Endothelial cell of hepatic sinusoid (primary cell): Measurements from ENCODE around the gene ASTL.
"Not testable (repeated sequence)": the region's sequence is repeated elsewhere in the genome, so short reads cannot be mapped to it uniquely, and the experiment has no call there.

Source experiments
- in situ Hi-C: cut with HindIII; loops from 2 replicates; pipeline ENCODE4 v1.10.0; 2017; ENCODE audit warnings: low sequenced_read_pairs

ASTL gene

GRCh38 chr2:96146881-96147592, 8.7 kb upstream of the ASTL start:
- in situ Hi-C loops: no loop called here

- in situ Hi-C loops: no loop called here
Measured at GRCh38 chr2:96146153-96146880, 8.0 kb upstream of the ASTL start.

DNA sequence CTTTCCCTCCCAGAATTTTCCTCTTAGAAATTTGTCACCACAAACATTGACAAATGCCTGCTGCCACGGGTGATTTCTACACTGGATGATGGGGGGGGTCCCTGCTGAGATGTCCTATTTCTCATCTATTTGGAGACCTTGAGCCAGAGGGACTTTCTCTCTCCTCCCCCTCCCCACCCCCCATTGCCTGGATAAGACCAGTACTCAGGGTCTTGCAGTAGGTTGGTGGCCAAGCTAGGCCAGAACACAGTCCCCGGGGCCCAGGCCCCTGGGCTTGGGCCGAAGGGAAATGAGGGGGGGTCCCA, 7.5 kb upstream of the ASTL start:
- in situ Hi-C loops: no loop called here

- in situ Hi-C loops: no loop called here
Measured at GRCh38 chr2:96145036-96145847, 6.9 kb upstream of the ASTL start, which contains the start of gene DUSP2. Gene DUSP2 (minus strand): TSS chr2:96145440. CDS start chr2:96145354, 86 bp downstream.

GRCh38 chr2:96144481-96145035, 6.3 kb upstream of the ASTL start:
- in situ Hi-C loops: no loop called here

- in situ Hi-C loops: no loop called here
Measured at GRCh38 chr2:96143848-96144480, 5.7 kb upstream of the ASTL start.

DNA sequence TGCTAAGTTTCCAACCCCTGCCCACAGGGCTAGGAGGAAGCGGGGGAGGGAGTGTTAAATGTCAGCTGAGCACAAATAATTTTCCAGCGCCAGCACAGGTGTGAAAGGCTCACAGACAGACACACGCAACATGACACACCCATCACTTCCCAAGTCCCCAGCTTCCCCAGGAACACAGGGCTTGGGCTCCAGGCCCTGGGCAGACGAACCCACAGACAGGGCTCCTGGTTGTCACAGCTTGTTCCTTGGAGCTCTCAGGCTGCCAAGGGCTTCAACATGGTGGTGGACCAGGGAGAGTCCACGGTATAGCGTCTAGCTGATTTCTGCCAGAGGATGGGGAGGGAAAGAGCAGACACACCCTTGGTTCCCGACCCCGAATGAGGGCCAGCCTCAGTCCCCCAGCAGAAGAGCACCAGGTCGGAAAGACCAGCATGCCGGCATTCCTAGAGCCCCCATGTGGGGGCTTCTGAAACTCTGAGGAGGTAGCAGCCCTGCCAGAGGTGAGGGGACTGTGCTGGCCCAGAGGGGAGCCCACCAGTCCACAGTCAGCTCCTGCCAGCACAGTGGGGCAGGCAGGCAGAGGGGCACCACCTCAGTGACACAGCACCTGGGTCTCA, 5.0 kb upstream of the ASTL start:
- in situ Hi-C loops: no loop called here

- in situ Hi-C loops: no loop called here
Measured at GRCh38 chr2:96142217-96143113, 4.2 kb upstream of the ASTL start.

- in situ Hi-C loops: not testable (repeated sequence)
Measured at GRCh38 chr2:96141624-96141967, 3.3 kb upstream of the ASTL start.

- in situ Hi-C loops: no loop called here
Measured at GRCh38 chr2:96140941-96141623, 2.8 kb upstream of the ASTL start.

DNA sequence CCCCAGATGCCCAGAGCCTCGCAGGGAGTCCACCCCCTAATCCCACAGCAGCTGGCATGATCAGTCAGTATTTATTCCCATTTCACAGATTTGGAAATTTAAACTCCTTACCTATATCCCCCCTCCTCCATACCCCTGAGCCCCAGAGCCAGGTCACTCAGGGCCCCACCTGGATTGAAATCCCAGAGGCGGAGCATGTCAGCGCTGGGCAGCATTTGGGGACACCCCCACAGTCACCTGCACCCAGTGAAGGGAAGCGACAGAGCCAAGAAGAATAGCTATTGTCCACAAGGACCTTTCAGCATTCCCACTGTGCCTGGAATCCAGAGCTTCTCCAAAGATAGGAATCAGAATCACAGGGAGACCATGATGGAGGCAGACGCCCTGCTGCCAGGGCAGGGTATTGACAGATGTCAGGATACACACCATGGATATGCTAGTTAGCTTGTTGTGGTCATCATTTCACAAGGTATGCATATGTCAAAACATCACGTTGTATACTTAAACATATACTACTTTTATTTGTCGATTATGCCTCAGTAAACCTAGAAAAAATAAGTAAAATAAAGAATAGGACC, 968 bp upstream of the ASTL start:
- in situ Hi-C loops: no loop called here

- in situ Hi-C loops: no loop called here
Measured at GRCh38 chr2:96137321-96138178, 752 bp downstream of the ASTL start.

DNA sequence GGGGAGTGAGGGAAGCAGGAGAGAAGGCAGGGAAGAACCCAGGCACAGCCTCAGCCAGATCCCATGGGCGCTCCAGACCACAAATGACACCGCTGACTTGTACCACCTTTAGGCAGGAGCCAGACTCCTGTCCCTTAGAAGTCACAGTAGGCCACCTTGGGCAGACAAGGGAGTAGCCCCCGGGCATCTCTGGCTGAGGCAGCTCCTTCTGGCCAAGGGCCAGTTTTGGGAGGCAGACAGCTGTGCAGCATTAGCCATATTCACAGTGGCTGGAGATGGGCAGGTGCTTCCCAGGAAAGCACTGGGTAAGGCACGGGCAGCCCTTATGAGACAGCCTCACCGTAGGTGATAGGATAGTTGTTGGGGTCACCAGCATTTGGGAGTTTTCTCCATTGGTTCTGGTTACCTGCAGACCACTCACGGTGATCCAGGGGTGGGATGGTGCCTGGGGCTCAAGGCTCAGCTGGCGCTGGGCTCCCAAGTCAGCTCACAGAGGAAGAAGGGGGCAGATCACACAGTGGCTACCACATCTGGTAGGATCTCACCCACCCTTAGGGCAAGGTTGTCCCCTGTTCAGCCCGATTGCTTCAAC, 2.1 kb downstream of the ASTL start:
- in situ Hi-C loops: no loop called here

- in situ Hi-C loops: no loop called here
Measured at GRCh38 chr2:96135621-96136020, 2.7 kb downstream of the ASTL start.

DNA sequence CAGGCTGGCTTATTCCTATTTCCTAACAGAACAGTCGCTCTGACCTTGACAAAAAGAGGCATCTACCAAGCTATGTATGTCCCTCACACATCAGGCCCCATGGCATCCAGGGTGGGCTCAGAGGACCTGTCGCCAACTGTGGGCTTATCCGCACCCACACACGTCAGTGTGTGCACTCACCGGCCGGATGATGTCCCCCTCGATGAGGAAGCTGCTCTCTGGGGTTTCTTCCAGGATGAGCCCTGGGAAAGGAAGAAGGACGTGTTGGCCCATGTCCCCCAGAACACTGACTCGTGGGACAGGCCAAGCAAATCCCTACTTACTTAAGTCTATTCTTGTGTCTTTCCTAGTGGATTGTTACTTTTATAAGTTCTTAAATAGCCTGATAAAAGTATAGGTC, 3.1 kb downstream of the ASTL start:
- in situ Hi-C loops: no loop called here

GRCh38 chr2:96134421-96134820, 3.9 kb downstream of the ASTL start:
- in situ Hi-C loops: no loop called here
